NCI-H524 (cell line): ENCODE measurements around the gene PLXDC2.

Experiments used
- DNase-seq, 2 experiments: peaks; one replicate each; lab custom pipeline; 2025; lab: John Stamatoyannopoulos, UW

Gene PLXDC2

GRCh38 chr10:19815731-19816410, 361 bp upstream of the PLXDC2 start:
- DNase-seq = peak; percentile 4 to 40

DNA sequence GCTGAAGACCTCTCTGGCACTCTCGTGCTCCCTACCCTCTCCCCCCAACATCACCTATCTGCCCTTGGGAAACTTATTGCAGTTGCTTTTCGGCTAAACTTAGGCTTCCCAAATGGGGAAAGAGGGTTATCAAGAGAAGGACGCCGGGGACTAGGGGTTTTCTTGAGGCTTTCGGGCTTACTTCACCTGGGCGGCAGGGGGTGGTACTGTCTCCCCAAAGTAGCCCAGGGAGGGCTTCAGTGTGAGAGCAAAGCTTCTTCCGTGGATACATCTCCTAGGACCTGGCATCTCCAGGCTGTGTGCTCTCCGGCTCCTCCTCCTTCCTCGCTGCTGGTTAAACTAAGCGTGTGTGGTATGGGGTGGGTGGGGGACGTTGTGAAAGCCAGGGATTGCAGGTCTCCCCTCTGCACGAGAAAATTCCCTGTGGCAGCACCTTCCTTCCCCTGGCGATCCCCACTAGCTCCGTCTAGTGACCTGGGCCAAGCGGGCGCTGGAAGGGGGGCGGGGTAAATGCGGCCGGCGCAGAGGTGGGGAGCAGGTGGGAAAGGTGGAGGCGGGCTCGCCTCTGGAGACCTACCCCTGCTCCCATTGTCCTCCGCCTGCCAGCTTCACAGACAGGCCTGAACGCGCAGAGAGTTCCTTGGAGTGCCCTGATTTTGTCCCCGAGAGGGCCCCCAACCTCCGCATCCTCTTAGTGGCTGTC, 1.1 kb downstream of the PLXDC2 start:
- DNase-seq = peak in 1 of 2 experiments; percentile 43

- DNase-seq = no peak
Measured at GRCh38 chr10:19818876-19819275, 2.6 kb downstream of the PLXDC2 start.

- DNase-seq = peak in 1 of 2 experiments; percentile 8
Measured at GRCh38 chr10:19819419-19820033, 3.3 kb downstream of the PLXDC2 start.

DNA sequence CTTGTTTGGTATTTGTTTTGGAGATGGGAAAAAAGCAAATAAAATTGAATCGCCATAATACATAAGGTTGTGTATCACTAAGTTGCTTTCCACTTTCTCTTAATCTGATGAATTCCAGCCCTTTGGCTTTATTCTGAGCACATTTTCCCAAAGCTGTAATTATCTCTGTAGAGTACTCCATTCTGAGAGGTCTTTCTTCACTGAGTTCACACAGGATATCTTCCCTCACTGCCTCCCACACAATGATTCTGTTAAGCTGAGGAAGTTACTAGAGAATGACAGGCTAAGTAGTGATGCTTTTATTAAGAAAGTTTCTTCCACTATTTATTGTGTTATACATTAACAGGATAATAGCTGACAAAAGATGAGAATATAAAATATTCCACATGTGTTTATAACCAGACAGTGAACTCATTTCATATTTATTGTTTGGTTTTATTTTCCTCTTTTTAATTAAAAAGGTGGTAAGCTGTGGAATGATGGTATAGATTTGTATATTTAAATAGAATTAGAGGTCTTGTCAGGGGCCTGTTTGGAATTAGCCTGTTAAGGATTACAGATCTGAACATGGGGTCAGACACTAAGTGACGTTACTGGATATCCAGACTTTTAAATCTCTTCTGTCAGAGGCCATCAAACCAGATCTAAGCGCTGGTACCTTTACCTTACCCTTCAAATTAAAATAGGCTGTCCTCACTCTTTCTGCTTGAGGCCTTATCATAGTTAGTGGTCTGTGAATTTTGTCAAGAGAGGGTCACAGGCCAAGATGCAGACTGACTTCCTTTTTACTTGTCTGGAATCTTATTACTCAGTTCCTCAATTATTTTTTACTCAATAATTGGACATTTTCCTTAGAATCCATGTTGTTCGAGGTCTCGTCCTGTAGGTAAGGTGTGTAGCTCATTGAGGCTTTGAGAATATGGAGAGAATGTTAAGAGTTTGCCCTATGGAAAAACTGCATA, 8.4 kb downstream of the PLXDC2 start:
- no peak for DNase-seq

DNA sequence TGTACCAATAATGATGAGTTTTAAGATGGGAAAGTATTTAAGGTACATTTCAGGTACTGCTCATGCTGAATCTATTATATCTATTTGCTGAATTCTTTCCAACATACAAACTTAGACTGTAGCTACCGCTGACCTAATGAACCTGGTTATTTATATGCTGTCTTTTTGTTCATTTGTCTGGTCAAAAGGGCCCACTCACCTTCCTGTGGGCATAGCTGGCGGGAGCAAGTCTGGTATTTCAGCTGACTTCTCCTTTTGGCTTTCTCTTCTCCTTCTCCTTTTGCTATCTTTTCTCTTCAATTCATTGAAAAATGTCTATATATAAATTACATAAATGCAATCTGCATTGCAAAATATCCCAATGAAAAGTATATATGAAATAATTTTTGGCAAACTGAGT, 9.5 kb downstream of the PLXDC2 start:
- DNase-seq = no peak

- DNase-seq = no peak
Measured at GRCh38 chr10:19826712-19827111, 10.5 kb downstream of the PLXDC2 start.

GRCh38 chr10:19828278-19829049, 12.2 kb downstream of the PLXDC2 start:
- no peak for DNase-seq

DNA sequence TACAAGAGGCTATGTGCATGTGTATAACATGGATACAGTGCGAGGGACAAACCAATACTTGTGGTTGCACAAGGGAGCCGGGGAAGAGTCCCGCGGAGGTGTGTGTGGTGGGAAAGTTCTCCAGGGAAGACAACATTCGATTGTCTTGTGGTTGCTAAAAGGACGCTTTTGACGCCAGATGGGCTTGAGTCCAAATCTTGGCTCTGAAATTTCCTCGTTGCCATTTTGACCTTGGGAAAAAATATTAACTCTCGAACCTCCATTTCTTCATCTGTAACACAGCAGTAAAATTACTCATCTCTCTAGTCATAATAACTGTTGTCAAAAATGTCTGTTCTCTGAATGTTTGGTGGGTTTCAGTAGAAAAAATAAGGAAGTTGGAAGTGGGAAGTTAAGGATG, 16.5 kb downstream of the PLXDC2 start:
- no peak for DNase-seq

DNA sequence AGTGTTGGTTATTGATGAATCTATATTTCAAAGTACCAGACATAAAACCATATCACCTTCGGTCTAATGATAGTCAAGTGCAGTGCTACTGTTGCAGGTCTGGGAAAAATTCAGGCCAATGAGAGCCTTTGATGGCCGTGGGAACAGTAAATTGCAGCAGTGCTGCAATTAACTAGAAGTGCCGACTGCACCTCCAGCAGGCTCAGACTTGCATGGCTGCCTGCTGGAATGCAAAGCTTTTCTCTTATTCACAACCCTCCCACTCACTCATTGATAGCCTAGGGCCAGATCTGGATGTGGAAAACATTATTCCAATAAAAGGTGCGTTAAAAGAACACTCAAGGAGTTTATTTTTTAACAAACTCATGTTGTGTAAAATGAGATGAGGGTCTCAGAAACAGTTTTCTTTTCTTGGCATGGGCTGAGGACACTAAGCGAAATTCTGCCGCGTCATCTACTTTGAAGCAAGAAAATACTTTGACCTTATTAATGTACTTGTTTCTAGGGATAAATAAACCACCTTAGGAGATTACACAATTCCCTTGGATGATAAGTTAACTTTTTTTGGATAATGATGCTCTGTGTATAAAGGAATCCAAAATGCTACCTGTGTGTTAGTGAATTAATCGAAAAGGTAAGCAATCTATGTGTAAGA, 17.1 kb downstream of the PLXDC2 start:
- DNase-seq = no peak

DNA sequence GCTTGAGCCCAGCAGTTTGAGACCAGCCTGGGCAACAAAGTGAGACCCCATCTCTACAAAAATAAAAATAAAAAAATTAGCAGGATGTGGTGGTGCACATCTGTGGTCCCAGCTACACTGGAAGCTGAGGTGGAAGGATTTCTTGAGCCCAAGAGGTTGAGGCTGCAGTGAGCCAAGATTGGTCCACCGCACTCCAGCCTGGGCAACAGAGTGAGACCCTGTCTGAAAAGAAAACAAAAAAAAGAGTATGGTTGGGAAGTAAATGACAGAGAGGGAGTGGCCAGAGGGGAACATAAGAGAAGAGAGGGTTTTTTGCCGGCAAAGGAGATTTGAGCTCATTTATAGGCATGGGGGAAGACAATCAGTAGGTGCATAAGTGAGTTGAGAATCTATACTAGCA, 19.7 kb downstream of the PLXDC2 start:
- no peak for DNase-seq

GRCh38 chr10:19839090-19839489, 22.9 kb downstream of the PLXDC2 start:
- DNase-seq = no peak

- DNase-seq = no peak
Measured at GRCh38 chr10:19839552-19839951, 23.3 kb downstream of the PLXDC2 start.

DNA sequence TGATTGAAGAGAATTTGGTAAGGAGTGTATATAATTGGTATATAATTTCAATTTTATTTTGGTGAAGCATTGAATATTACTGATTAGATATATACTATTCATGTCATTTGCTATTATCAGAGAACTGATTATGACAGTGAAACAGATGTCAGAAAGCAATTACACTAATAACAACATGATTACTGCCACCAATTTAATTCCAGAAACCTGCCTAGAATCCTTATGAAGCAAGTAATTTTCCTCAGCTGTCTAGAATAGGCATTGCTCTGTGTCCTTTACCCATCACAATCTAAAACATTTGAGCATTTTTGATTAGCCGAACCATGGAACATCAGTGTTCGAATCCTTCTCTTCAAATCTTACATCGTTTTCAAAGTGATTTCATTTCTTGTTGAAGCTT, 24.5 kb downstream of the PLXDC2 start:
- DNase-seq = no peak

DNA sequence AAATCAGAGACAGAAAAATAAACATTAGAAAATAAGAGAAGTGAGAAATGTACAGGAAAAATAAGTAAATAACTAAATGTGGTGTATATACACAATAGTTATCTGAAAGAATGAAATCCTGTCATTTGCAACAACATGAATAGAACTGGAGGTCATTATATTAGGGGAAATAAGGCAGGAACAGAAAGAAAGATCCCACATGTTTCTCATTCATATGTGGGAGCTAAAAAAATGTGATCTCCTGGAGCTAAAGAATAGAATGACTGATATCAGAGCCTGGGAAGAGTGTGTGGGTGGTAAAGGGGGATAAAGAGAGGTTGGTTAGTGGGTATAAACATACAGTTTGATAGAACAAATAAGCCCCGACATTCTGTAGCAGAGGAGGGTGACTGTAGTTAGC, 27.3 kb downstream of the PLXDC2 start:
- DNase-seq = no peak

DNA sequence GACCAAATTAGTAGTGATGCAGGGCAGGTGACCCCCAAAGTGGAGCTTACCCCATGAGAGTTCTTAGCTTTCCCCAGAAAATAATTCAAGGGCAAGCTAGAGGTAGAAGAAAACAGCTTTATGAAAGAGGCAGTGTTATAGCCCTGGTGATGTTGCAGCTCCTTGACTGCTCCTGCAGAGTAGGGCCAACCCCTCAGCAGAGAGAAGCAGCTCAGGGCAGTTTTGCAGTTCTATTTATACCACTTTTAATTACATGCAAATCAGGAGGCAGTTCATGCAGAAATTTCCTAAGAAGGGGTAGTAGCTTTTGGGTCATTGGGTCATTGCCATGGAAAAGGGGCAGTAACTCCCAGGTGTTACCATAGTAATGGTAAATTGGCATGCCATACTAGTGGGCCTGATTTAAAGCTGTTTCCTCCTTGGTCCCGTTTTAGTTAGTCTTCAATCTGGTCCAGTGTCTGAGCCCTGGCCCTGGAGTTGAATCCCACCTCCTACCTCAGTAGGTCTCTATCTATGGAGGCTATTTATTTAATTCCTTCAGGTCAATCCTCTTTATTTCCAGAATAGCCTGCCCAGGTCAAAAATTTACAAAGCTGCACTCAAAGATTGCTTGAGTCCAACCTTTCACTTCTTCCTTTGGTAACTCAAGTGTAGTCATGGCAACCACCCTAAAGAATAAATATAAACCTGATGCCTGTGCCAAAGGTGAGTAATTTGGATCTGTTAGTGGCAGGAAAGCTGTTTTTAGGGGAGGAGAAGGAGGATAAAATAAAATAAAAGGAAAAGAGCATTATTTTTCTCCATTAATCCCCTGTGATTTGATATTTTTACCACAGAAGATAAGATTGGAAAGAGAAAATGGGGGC, 29.5 kb downstream of the PLXDC2 start:
- DNase-seq = no peak

DNA sequence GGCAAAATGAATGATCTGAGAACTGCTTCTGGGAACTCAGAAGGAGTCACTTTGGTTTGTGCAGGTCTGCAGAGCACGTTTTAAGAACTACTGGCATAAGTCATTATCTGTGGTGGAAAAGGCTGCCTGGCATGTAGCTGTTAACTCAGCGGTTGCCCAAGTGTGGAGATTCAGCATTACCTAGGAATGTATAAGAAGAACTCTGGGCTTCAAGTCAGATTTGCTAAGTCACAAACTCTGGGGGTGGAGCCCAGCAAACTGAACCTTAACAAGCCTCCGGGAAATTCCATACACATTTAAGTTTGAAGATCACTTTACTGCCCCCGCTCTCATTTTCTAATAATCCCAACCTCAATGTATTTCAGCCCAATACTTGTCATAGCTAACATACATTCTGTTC, 31.1 kb downstream of the PLXDC2 start:
- no peak for DNase-seq

- DNase-seq = no peak
Measured at GRCh38 chr10:19848226-19848985, 32.2 kb downstream of the PLXDC2 start.

- DNase-seq = no peak
Measured at GRCh38 chr10:19853831-19854230, 37.6 kb downstream of the PLXDC2 start.
